HG03280 (cell line): ENCODE results near the gene GRPEL2.

ENCODE experiments used
- ATAC-seq: cut with Tn5 transposase; IDR thresholded peaks from one replicate; pipeline ENCODE4 v1.9.1; 2021; ENCODE audit warnings: mild to moderate bottlenecking, moderate library complexity; ENCODE audit not compliant: unreplicated experiment

The GRPEL2 gene

GRCh38 chr5:149345147-149345891 is at the start of gene GRPEL2:
Gene GRPEL2, plus strand, starts transcription at chr5:149345499. Its CDS starts 41 bp downstream, at chr5:149345540.
- peak; percentile 97 for ATAC-seq

- ATAC-seq = no peak
Observed at GRCh38 chr5:149297340-149298025, 47.8 kb upstream of the GRPEL2 start.

- ATAC-seq = no peak
Observed at GRCh38 chr5:149298163-149298562, 47.1 kb upstream of the GRPEL2 start.

- no peak for ATAC-seq
Observed at GRCh38 chr5:149298842-149299404, 46.4 kb upstream of the GRPEL2 start.

GRCh38 chr5:149299451-149300054 is 45.7 kb upstream of the GRPEL2 start:
- ATAC-seq = no peak

GRCh38 chr5:149300441-149300840 is 44.9 kb upstream of the GRPEL2 start:
- no peak for ATAC-seq

- ATAC-seq = no peak
Observed at GRCh38 chr5:149301049-149301743, 44.1 kb upstream of the GRPEL2 start.

- no peak for ATAC-seq
Observed at GRCh38 chr5:149301744-149302380, 43.4 kb upstream of the GRPEL2 start.

GRCh38 chr5:149302641-149303040 is 42.7 kb upstream of the GRPEL2 start:
- no peak for ATAC-seq

- no peak for ATAC-seq
Observed at GRCh38 chr5:149303210-149303609, 42.1 kb upstream of the GRPEL2 start.

- no peak for ATAC-seq
Observed at GRCh38 chr5:149304195-149305078, 40.9 kb upstream of the GRPEL2 start.

GRCh38 chr5:149309354-149309753 is 35.9 kb upstream of the GRPEL2 start:
- ATAC-seq = no peak

GRCh38 chr5:149310488-149310887 is 34.8 kb upstream of the GRPEL2 start:
- no peak for ATAC-seq

GRCh38 chr5:149310947-149311658 is 34.2 kb upstream of the GRPEL2 start:
- ATAC-seq = no peak

GRCh38 chr5:149313151-149313841 is 32.0 kb upstream of the GRPEL2 start:
- no peak for ATAC-seq

- no peak for ATAC-seq
Observed at GRCh38 chr5:149314571-149315111, 30.7 kb upstream of the GRPEL2 start.

GRCh38 chr5:149315753-149316152 is 29.5 kb upstream of the GRPEL2 start:
- no peak for ATAC-seq
